Lung microvascular endothelial cell (primary cell): Measurements from ENCODE around the gene SLC1A2. TPM values are rescaled to one million over a fixed set of nuclear protein-coding genes. Genes with fewer than 3 reads are reported as not detected.
"Not testable (repeated sequence)": the region's sequence is repeated elsewhere in the genome, so short reads cannot be mapped to it uniquely, and the experiment has no call there.

Experiments used
- DNase-seq, 2 donors: peaks; one replicate each; pipeline versions ENCODE4 v3.0.0 to v3.0.0-alpha.2; 2010; ENCODE audit warnings: low read depth in 2 of 2
- total RNA-seq: library from RNA; depleted of rRNA; stranded (reverse); fragments of >200 nt; gene quantifications from 2 replicates; pipeline ENCODE4 v1.2.1, GENCODE V29; 2014

Gene SLC1A2
- total RNA-seq, 1 donor from 2014 or later = not detected

- no peak for DNase-seq
Observed at GRCh38 chr11:35230388-35230787, 189.0 kb downstream of the SLC1A2 start.

- no peak for DNase-seq
Observed at GRCh38 chr11:35228328-35228725, 191.0 kb downstream of the SLC1A2 start.

GRCh38 chr11:35227576-35228327 is 191.6 kb downstream of the SLC1A2 start:
- no peak for DNase-seq

- DNase-seq = not testable (repeated sequence)
Observed at GRCh38 chr11:35226756-35227155, 192.6 kb downstream of the SLC1A2 start.

- DNase-seq = no peak
Observed at GRCh38 chr11:35225946-35226520, 193.3 kb downstream of the SLC1A2 start.

- no peak for DNase-seq
Observed at GRCh38 chr11:35223991-35224390, 195.4 kb downstream of the SLC1A2 start.

GRCh38 chr11:35223371-35223796 is 196.0 kb downstream of the SLC1A2 start:
- peak in 1 of 2 donors; percentile 3 for DNase-seq

GRCh38 chr11:35218956-35219355 is 200.4 kb downstream of the SLC1A2 start:
- no peak for DNase-seq

GRCh38 chr11:35216962-35217678 is 202.2 kb downstream of the SLC1A2 start:
- no peak for DNase-seq

- no peak for DNase-seq
Observed at GRCh38 chr11:35215945-35216344, 203.4 kb downstream of the SLC1A2 start.

- peak in 1 of 2 donors; percentile 88 for DNase-seq
Observed at GRCh38 chr11:35214792-35215193, 204.6 kb downstream of the SLC1A2 start.

GRCh38 chr11:35214226-35214770 is 205.1 kb downstream of the SLC1A2 start:
- DNase-seq = peak in 1 of 2 donors; percentile 34

- no peak for DNase-seq
Observed at GRCh38 chr11:35211952-35212351, 207.4 kb downstream of the SLC1A2 start.

GRCh38 chr11:35210876-35211546 is 208.3 kb downstream of the SLC1A2 start:
- DNase-seq = no peak

- no peak for DNase-seq
Observed at GRCh38 chr11:35208795-35209194, 210.6 kb downstream of the SLC1A2 start.

- no peak for DNase-seq
Observed at GRCh38 chr11:35207471-35208403, 211.6 kb downstream of the SLC1A2 start.

- no peak for DNase-seq
Observed at GRCh38 chr11:35206616-35207015, 212.7 kb downstream of the SLC1A2 start.

- no peak for DNase-seq
Observed at GRCh38 chr11:35204614-35205013, 214.7 kb downstream of the SLC1A2 start.
